GM23338 (cell line): Measurements from ENCODE around the gene GALE. TPM values are rescaled to one million over a fixed set of nuclear protein-coding genes. Genes with fewer than 3 reads are reported as not detected.

Experiments used
- ATAC-seq: fragments of 200-7000 bp; cut with Tn5 transposase; 3 replicates; pipeline ENCODE4 v1.9.1; 2020
- DNase-seq: peaks from one replicate; pipeline ENCODE4 v3.0.0-alpha.2; 2015; ENCODE audit warnings: low spot score
- H2AFZ ChIP-seq: fragments of 200-600 bp; sonication (generic); 2 replicates; pipeline ENCODE4 v1.8.0; 2016; ENCODE audit warnings: antibody characterized with exemption, mild to moderate bottlenecking, moderate library complexity
- H3F3A ChIP-seq: fragments of 200-600 bp; sonication (generic); replicated peaks from 2 replicates; pipeline ENCODE4 v1.8.0; 2017; ENCODE audit warnings: antibody characterized with exemption, mixed run types, low read depth
- H3K27ac ChIP-seq: fragments of 200-600 bp; sonication (generic); 2 replicates; pipeline ENCODE4 v1.6.1; 2016; ENCODE audit warnings: low read depth
- H3K27me3 ChIP-seq: fragments of 200-600 bp; sonication (generic); 2 replicates; pipeline ENCODE4 v1.8.0; 2016; ENCODE audit warnings: mild to moderate bottlenecking, mixed run types, moderate library complexity; ENCODE audit not compliant: insufficient read depth
- H3K36me3 ChIP-seq: fragments of 200-600 bp; sonication (generic); 2 replicates; pipeline ENCODE4 v1.8.0; 2016; ENCODE audit warnings: mild to moderate bottlenecking; ENCODE audit not compliant: insufficient read depth
- H3K4me1 ChIP-seq: fragments of 200-600 bp; sonication (generic); 2 replicates; pipeline ENCODE4 v1.8.0; 2016; ENCODE audit warnings: mild to moderate bottlenecking, moderate library complexity; ENCODE audit not compliant: insufficient read depth
- H3K4me2 ChIP-seq: fragments of 200-600 bp; sonication (generic); 2 replicates; pipeline ENCODE4 v1.7.1; 2017; ENCODE audit warnings: mixed run types
- H3K4me3 ChIP-seq: fragments of 200-600 bp; sonication (generic); 2 replicates; pipeline ENCODE4 v1.6.1; 2016; ENCODE audit warnings: mixed run types
- H3K79me2 ChIP-seq: fragments of 200-600 bp; sonication (generic); replicated peaks from 2 replicates; pipeline ENCODE4 v1.8.0; 2017; ENCODE audit warnings: mild to moderate bottlenecking; ENCODE audit not compliant: insufficient read depth
- H3K9me2 ChIP-seq: fragments of 200-600 bp; sonication (generic); 2 replicates; pipeline ENCODE4 v1.8.0; 2017; ENCODE audit not compliant: insufficient read depth
- H4K20me1 ChIP-seq: fragments of 200-600 bp; sonication (generic); replicated peaks from 2 replicates; pipeline ENCODE4 v1.8.0; 2017; ENCODE audit warnings: mild to moderate bottlenecking; ENCODE audit not compliant: insufficient read depth
- H3K27ac Mint-ChIP-seq: 2 replicates; pipeline ENCODE4 v1.8.0; 2020; ENCODE audit warnings: inconsistent platforms, mild to moderate bottlenecking, moderate library complexity, mixed read lengths
- H3K27me3 Mint-ChIP-seq: 3 replicates; pipeline ENCODE4 v1.8.0; 2022; ENCODE audit warnings: low read depth, mild to moderate bottlenecking, moderate library complexity, mixed read lengths, inconsistent platforms; ENCODE audit not compliant: insufficient read depth, poor library complexity
- H3K36me3 Mint-ChIP-seq: 3 replicates; pipeline ENCODE4 v1.8.0; 2021; ENCODE audit warnings: low read depth, mild to moderate bottlenecking, inconsistent platforms, moderate library complexity, mixed read lengths
- H3K4me1 Mint-ChIP-seq: 3 replicates; pipeline ENCODE4 v1.8.0; 2020; ENCODE audit warnings: mild to moderate bottlenecking, inconsistent platforms, mixed read lengths
- H3K4me3 Mint-ChIP-seq: 3 replicates; pipeline ENCODE4 v1.8.0; 2021; ENCODE audit warnings: moderate library complexity, mild to moderate bottlenecking, inconsistent platforms, mixed read lengths
- H3K9me3 Mint-ChIP-seq: 3 replicates; pipeline ENCODE4 v1.8.0; 2020; ENCODE audit warnings: moderate library complexity, mild to moderate bottlenecking, inconsistent platforms, mixed read lengths
- CREB1 ChIP-seq: fragments of 250-450 bp; sonication (Bioruptor Pico); IDR thresholded peaks from 2 replicates; pipeline ENCODE4 v1.5.0; 2020; ENCODE audit warnings: low read depth, mild to moderate bottlenecking, moderate library complexity
- CTCF ChIP-seq, 2 experiments: fragments of 200-600 bp in 1 of 2; sonication (generic) in 1 of 2; conservative IDR thresholded peaks; 2 replicates each; pipeline versions ENCODE4 v1.5.1 to v1.6.1; 2016 to 2017; ENCODE audit warnings: antibody characterized with exemption in 2 of 2, low read depth in 2 of 2, mild to moderate bottlenecking in 2 of 2, moderate library complexity in 1 of 2
- ETS1 ChIP-seq: IDR thresholded peaks from 2 replicates; pipeline ENCODE4 v1.6.1; 2016; ENCODE audit warnings: antibody characterized with exemption
- EZH2phosphoT487 ChIP-seq: fragments of 200-600 bp; sonication (generic); IDR thresholded peaks from one replicate; pipeline ENCODE4 v1.8.1; 2018; ENCODE audit warnings: antibody characterized with exemption; ENCODE audit not compliant: unreplicated experiment
- JUNB ChIP-seq: IDR thresholded peaks from one replicate; pipeline ENCODE4 v1.6.1; 2016; ENCODE audit warnings: antibody characterized with exemption; ENCODE audit not compliant: unreplicated experiment
- NANOG ChIP-seq: IDR thresholded peaks from 2 replicates; pipeline ENCODE4 v1.6.1; 2016; ENCODE audit warnings: antibody characterized with exemption, borderline replicate concordance
- POLR2AphosphoS5 ChIP-seq: IDR thresholded peaks from 2 replicates; pipeline ENCODE4 v1.6.1; 2016; ENCODE audit warnings: antibody characterized with exemption, low read depth
- REST ChIP-seq: IDR thresholded peaks from one replicate; pipeline ENCODE4 v1.6.1; 2018; ENCODE audit warnings: antibody characterized with exemption; ENCODE audit not compliant: unreplicated experiment
- STAT1 ChIP-seq: IDR thresholded peaks from one replicate; pipeline ENCODE4 v1.6.1; 2016; ENCODE audit warnings: antibody characterized with exemption; ENCODE audit not compliant: unreplicated experiment
- ZNF114 ChIP-seq: fragments of 250-450 bp; sonication (Bioruptor Pico); IDR thresholded peaks from 2 replicates; pipeline ENCODE4 v1.5.0; 2020; ENCODE audit warnings: mild to moderate bottlenecking, moderate library complexity
- ZNF331 ChIP-seq: fragments of 250-450 bp; sonication (Bioruptor Pico); IDR thresholded peaks from 2 replicates; pipeline ENCODE4 v1.5.0; 2020; ENCODE audit warnings: low read depth, mild to moderate bottlenecking, moderate library complexity
- polyA plus RNA-seq: library from polyadenylated mRNA; unstranded; fragments of >200 nt; fragmentation: Nextera tagmentation; extraction: Ambion mirVana; gene quantifications from 2 replicates; pipeline ENCODE4 v1.2.1, GENCODE V29; 2016
- total RNA-seq: library from RNA; depleted of rRNA; stranded (reverse); fragments of >200 nt; shearing (Covaris generic); gene quantifications from 2 replicates; pipeline ENCODE4 v1.2.3, GENCODE V29; 2014

The GALE gene
- total and polyA plus RNA-seq, 2 experiments from 2014 or later, result 28.1 to 31.7 TPM

- TF ChIP-seq REST, result no peak
- TF ChIP-seq CTCF (conservative IDR thresholded peaks at IDR 0.05; ENCODE audit: low read depth in 2 of 2), result no peak
- TF ChIP-seq ZNF331 (CRISPR knock-in tag), result no peak
- no peak for TF ChIP-seq EZH2phosphoT487
- no peak for TF ChIP-seq CREB1 (CRISPR knock-in tag)
- no peak for TF ChIP-seq STAT1
- no peak for TF ChIP-seq NANOG
Observed at GRCh38 chr1:23759277-23759676, 41.3 kb downstream of the GALE start (continued).

GRCh38 chr1:23757812-23758211 is 42.7 kb downstream of the GALE start:
- Histone ChIP-seq H2AFZ (no peak overlapping the region), H3K27me3 (no peaks in the 10 kb centered on the region), H3K36me3 (peaks cover 72% of the 10 kb centered on the region), H3K9me2 (no peaks in the 10 kb centered on the region), H3K4me2 (no peak overlapping the region), H3K4me1 (no peaks in the 10 kb centered on the region), H3K79me2 (0 out of 2 replicates have a peak, but pooled peaks cover 3% of the 10 kb centered on the region), H3K4me3 (no peak overlapping the region), H4K20me1 (peaks cover 25% of the 10 kb centered on the region), H3K27ac (no peak overlapping the region), H3F3A (peaks cover 7% of the 10 kb centered on the region; the same call in 1 of the 2 replicates)
- Mint-ChIP-seq H3K27ac (no peak overlapping the region), H3K4me3 (no peak overlapping the region), H3K9me3 (no peaks in the 10 kb centered on the region), H3K27me3 (peaks cover 9% of the 10 kb centered on the region), H3K36me3 (peaks cover 86% of the 10 kb centered on the region), H3K4me1 (no peaks in the 10 kb centered on the region)
- ATAC-seq (no peak), DNase-seq (no peak)
- TF ChIP-seq ETS1 (no peak), JUNB (no peak), REST (no peak), ZNF114 (no peak), NANOG (no peak), POLR2AphosphoS5 (no peak), EZH2phosphoT487 (no peak), ZNF331 (CRISPR knock-in tag) (no peak), CREB1 (CRISPR knock-in tag) (no peak), STAT1 (no peak), CTCF (conservative IDR thresholded peaks at IDR 0.05; ENCODE audit: low read depth in 2 of 2) (no peak)
